Right cardiac atrium (tissue), 5 donors: ENCODE results near the gene CCDC38. TPM values are rescaled to one million over a fixed set of nuclear protein-coding genes. Genes with fewer than 3 reads are reported as not detected.
"Not testable (repeated sequence)": the region's sequence is repeated elsewhere in the genome, so short reads cannot be mapped to it uniquely, and the experiment has no call there.

Experiments
- ATAC-seq, 2 donors: fragments of 200-7000 bp; cut with Tn5 transposase; one replicate each; pipeline versions ENCODE4 v1.8.0 to v1.9.1; 2020; ENCODE audit warnings: moderate library complexity in 2 of 2, mild to moderate bottlenecking in 1 of 2
- DNase-seq, 3 donors: peaks; one replicate each; pipeline ENCODE4 v3.0.0-alpha.2; 2020
- H3K27ac ChIP-seq: one replicate; pipeline ENCODE4 v1.5.1; 2013; ENCODE audit warnings: mild to moderate bottlenecking, low read length, control low read depth, moderate library complexity
- H3K27me3 ChIP-seq: one replicate; pipeline ENCODE4 v1.6.1; 2013; ENCODE audit not compliant: control insufficient read depth, insufficient read depth
- H3K4me1 ChIP-seq: one replicate; pipeline ENCODE4 v1.6.1; 2013; ENCODE audit warnings: low read length; ENCODE audit not compliant: control insufficient read depth, insufficient read depth
- H3K4me3 ChIP-seq: one replicate; pipeline ENCODE4 v1.5.1; 2013; ENCODE audit warnings: low read length, control low read depth
- H3K9me3 ChIP-seq: one replicate; pipeline ENCODE4 v1.6.1; 2013; ENCODE audit warnings: low read length; ENCODE audit not compliant: control insufficient read depth
- WGBS: extraction: QIAGEN DNeasy Blood & Tissue Kit; methylation state at CpG from one replicate; pipeline ENCODE4 v1.1.7; 2013; 5-methylcytosine and 5-hydroxymethylcytosine counted together
- intact Hi-C, 4 donors: fragments of 100-400 bp; cut with DNase I; formaldehyde crosslinking; loops; one replicate each; pipeline versions ENCODE4 v1.11.0 to v1.14.0; 2022 to 2023
- polyA plus RNA-seq: library from polyadenylated mRNA; stranded (reverse); fragments of 200-250 nt; gene quantifications from one replicate; pipeline ENCODE4 v1.2.3, GENCODE V29; 2013
- total RNA-seq, 4 donors: library from RNA; stranded (reverse); fragmentation: NEBNext Ultra II Directional; extraction: Animal tissue kit (Norgen Biotek cat#: 25700); gene quantifications; one replicate each; pipeline ENCODE4 v1.2.1, GENCODE V29; 2021
- donor health status: healthy with polysubstance abuse.
- donor health status: DM: no; HTN: yes; CAD: no.
- donor health status: DM: no; HTN: no; CAD: no.
- donor health status: DM: no; HTN: yes; CAD: no; lungs with severe emphysema.
- donor health status: DM: yes; HTN: yes; CAD: no.

The CCDC38 gene
- total and polyA plus RNA-seq, 5 donors = 0.05 to 0.14 (median 0.09) TPM; not detected in 2

DNA sequence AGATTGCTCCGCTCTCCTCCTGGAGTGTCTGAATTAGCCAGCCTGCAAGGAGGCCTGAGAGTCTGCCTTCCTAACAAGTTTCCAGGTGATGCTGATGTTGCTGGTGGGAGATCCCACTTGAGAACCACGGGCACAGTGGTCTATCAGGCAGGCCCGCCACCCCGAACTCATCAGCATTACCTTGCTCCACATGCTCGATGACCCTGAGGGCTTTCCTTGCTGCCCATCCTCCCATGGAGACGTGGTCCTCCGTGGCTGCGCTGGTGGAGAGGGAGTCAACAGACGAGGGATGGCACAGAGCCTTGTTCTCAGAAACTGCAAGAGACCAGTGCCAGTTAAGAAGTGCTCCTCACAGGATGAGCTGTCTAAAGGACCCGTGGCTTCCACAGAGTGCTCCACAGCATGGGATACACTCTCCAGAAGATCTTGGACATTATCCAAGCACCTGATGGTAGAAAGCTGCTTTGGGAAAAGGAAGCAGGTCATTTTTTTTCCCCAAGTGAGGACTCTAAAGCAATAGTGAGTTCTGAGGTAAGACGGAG is 35.4 kb upstream of the CCDC38 start:
- no peaks in the 10 kb centered on the region for H3K4me1 ChIP-seq
- H3K27me3 ChIP-seq = no peaks in the 10 kb centered on the region
- H3K27ac ChIP-seq = no peak overlapping the region
- DNase-seq = no peak
- H3K4me3 ChIP-seq = no peak overlapping the region
- H3K9me3 ChIP-seq = no peaks in the 10 kb centered on the region
- no peak for ATAC-seq
- WGBS = 86% methylated on average over 11 of the region's 11 CpGs
- intact Hi-C loops = no loop called here

DNA sequence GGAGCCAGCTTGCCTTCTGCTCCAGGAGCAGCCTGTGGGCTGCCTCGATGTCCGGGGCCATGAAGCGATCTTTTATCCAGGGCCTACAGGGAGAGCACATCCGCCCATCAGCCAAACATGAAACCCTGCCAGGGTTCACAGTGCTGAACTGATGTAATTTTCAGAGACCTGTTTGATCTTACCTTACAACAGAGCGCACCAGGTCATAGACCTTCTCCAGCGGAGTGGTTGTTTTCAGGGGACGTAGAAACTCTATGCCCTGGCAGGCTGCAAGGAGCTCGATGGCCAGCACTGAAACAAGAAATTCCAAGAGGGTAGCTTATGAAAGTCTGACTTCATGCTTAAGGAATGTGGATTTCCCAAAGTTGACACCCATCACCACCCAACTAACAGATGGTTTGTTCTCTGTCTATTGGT is 34.0 kb upstream of the CCDC38 start:
- no peak overlapping the region for H3K27ac ChIP-seq
- no peaks in the 10 kb centered on the region for H3K27me3 ChIP-seq
- WGBS = 91% methylated on average over 8 of the region's 8 CpGs
- H3K4me1 ChIP-seq = no peaks in the 10 kb centered on the region
- no peak overlapping the region for H3K4me3 ChIP-seq
- ATAC-seq (no peak), DNase-seq (no peak)
- intact Hi-C loops = no loop called here
- no peaks in the 10 kb centered on the region for H3K9me3 ChIP-seq

DNA sequence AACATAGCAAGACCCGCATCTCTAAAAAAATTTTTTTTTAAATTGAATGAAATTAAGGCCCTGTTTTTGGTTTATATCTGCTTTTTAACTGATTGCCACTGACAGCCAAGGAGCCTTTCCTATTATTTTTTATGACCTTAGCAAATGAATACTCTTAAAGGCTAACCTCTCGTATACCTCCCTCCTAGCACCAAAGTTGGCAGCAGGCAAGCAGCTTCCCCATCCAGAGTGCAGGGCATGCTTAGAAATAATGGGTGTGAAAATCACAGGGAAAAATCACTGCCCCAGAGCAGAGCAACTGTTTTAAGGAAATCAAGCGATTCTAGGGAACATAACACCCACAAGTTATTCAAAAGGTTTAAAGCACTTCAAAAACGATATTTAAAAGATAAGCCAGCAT is 33.1 kb upstream of the CCDC38 start:
- H3K27ac ChIP-seq = no peak overlapping the region
- ATAC-seq = no peak
- no peaks in the 10 kb centered on the region for H3K4me1 ChIP-seq
- no peaks in the 10 kb centered on the region for H3K27me3 ChIP-seq
- H3K4me3 ChIP-seq = no peak overlapping the region
- no peaks in the 10 kb centered on the region for H3K9me3 ChIP-seq
- 87% methylated on average over 4 of the region's 4 CpGs for WGBS
- intact Hi-C loops = no loop called here
- no peak for DNase-seq

DNA sequence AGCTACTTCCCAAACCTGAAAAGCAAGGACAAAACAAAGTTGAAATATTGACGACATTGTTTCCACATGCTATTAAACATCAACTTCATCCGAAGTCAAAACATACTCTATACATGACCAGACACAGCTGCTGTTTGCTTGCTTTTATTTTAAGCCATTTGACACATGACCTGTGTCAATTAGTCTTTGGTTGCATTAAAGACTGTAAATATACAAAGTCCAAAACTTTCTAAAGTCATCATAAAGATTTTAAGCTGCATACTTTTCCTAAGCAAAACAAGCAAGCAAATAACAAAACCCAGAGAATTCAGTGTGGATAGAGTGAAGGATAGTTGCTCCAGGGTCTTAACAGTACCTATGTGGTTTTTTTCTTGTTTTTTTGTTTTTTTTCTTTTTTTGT is 31.9 kb upstream of the CCDC38 start:
- intact Hi-C loops = no loop called here

DNA sequence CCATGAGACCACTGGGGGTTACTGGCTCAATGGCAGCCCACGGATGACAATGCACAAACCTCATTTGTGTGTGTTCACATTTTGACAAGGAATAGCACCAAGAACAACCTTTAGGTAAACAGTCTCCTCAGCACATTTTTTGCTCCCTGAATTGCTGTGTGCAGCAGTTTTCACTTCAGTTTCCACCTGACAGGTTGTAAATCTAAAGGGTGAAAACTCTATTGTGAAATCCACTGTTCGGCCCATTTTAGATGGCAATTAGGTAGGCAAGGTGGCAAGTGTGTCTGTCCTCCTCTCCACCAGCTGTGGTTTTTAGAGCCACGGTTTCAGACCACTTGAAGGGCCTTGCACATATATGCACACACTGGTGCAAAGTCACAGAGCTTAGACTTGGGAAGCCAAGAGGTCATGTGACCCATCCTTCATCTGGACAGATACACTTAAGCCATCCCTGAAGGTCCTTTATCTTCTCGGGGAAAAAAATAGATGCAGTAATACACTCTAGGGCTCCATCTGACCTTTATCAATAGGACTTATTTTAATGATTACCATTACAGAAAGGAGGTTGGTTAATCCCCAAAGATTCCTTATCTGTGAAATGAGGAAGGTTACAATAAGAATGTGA is 30.5 kb upstream of the CCDC38 start:
- H3K9me3 ChIP-seq = no peaks in the 10 kb centered on the region
- H3K4me1 ChIP-seq = no peaks in the 10 kb centered on the region
- DNase-seq = no peak
- ATAC-seq = no peak
- 83% methylated on average over 4 of the region's 4 CpGs for WGBS
- intact Hi-C loops = no loop called here
- no peak overlapping the region for H3K4me3 ChIP-seq
- no peak overlapping the region for H3K27ac ChIP-seq
- H3K27me3 ChIP-seq = no peaks in the 10 kb centered on the region

More for the DNA sequence above, 31.9 kb upstream of the CCDC38 start:
- Histone ChIP-seq H3K4me1 (no peaks in the 10 kb centered on the region), H3K27me3 (no peaks in the 10 kb centered on the region), H3K4me3 (no peak overlapping the region), H3K9me3 (no peaks in the 10 kb centered on the region), H3K27ac (no peak overlapping the region)
- no peak for ATAC-seq
- WGBS = 94% methylated on average over 2 of the region's 2 CpGs
- DNase-seq = no peak

DNA sequence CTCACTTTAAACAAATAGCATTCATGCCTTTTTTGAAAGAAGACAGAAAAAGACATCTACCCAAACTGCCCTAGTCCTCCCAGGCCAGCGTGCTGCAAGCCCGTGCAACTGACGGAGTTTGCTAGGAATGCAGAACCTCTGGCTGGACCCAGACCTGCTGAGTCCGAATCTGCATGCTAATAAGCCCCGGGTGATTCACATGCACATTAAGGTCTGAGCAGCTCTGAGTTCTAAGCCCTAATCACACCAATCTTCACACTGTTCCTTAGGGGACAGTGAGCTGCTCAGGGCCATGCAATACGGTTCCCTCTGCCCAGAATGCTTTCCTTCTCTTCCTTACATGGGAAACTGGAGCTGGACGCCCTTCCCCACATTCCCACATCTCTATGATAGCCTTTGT is 28.5 kb upstream of the CCDC38 start:
- 60% methylated on average over 7 of the region's 7 CpGs for WGBS
- intact Hi-C loops = no loop called here

DNA sequence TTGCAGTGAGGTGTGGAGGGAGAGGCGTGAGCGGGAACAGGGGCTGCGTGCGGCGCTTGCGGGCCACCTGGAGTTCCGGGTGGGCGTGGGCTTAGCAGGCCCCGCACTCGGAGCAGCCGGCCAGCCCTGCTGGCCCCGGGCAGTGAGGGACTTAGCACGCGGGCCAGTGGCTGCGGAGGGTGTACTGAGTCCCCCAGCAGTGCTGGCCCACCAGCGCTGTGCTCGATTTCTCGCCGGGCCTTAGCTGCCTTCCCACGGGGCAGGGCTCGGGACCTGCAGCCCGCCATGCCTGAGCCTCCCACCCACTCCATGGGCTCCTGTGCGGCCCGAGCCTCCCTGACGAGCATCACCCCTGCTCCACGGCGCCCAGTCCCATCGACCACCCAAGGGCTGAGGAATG is 26.7 kb upstream of the CCDC38 start:
- H3K4me3 ChIP-seq, intact Hi-C loops, ATAC-seq, H3K27ac ChIP-seq, H3K9me3 ChIP-seq, H3K4me1 ChIP-seq, DNase-seq, H3K27me3 ChIP-seq: not testable (repeated sequence)
- WGBS = 96% methylated on average over 28 of the region's 28 CpGs

More for the DNA sequence above, 28.5 kb upstream of the CCDC38 start:
- DNase-seq = no peak
- H3K4me3 ChIP-seq = no peak overlapping the region
- H3K27ac ChIP-seq = no peak overlapping the region
- ATAC-seq = no peak
- H3K27me3 ChIP-seq = no peaks in the 10 kb centered on the region
- H3K4me1 ChIP-seq = no peaks in the 10 kb centered on the region
- no peaks in the 10 kb centered on the region for H3K9me3 ChIP-seq

DNA sequence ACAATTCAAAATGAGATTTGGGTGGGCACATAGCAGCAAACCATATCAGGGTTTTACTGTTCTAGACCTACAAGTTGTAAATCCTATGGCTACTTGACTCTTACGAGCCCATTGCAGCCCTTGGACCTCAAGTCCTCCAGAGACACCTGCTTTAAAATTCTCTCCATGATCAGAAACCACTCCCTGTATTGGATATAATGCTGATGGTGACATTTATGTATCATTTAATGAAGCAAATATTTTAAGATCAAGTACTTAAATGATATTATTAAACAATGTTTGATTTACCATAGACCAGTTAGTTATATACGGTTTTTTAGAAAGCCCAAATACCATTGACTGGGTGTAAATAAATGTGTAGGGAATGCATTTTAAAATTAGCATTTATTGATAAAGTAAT is 24.9 kb upstream of the CCDC38 start:
- intact Hi-C loops = no loop called here
- DNase-seq = no peak
- no peaks in the 10 kb centered on the region for H3K27me3 ChIP-seq
- WGBS = 96% methylated on average over 2 of the region's 2 CpGs
- no peak overlapping the region for H3K4me3 ChIP-seq
- no peak for ATAC-seq
- H3K27ac ChIP-seq = no peak overlapping the region
- H3K4me1 ChIP-seq = no peaks in the 10 kb centered on the region
- H3K9me3 ChIP-seq = no peaks in the 10 kb centered on the region

DNA sequence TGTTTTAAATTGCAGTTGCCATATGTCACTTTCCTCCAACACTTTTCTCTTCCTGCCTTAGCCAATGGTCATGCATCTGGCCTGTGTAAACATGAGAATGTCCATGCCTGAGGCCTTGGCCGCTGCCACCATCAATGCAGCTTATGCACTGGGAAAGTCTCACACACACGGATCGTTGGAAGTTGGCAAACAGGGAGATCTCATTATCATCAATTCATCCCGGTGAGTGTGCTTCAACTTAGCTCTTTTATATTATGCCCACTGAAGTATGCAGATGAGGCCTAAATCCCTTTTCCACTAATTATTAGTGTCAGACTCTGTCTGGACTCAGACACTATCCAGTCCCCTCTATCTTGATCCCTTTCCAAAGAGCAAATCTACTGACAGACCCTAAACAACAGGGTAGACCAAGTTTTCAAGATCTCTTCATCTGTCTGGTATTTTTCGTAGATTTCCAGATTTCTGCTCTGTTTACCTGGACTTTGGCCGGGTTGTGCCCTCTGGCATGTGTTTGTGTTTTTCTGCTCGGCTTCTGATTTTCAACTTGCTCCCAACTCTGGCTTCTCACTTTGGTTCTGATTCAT is 24.0 kb upstream of the CCDC38 start:
- 85% methylated on average over 7 of the region's 7 CpGs for WGBS
- Histone ChIP-seq H3K9me3 (no peaks in the 10 kb centered on the region), H3K4me1 (no peaks in the 10 kb centered on the region), H3K4me3 (no peak overlapping the region), H3K27ac (no peak overlapping the region), H3K27me3 (no peaks in the 10 kb centered on the region)
- no peak for DNase-seq
- ATAC-seq = no peak
- intact Hi-C loops = no loop called here

DNA sequence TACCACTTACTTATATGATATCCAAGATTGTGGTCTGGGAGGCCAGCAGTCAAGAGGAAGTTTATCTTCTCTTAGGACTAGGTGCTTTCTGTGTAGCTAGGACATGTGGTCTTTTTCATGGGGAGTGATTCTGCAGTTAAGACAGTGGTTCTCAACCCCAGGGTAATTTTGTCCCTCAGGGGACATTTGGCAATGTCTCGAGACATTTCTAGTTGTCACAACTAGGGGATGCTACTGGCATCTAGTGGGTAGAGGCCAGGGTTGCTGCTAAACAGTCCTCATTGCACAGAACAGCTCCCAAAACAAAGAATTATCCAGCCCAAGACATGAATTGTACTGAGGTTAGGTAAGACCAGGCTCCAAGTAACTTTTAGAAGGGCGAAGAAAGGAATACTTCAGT is 20.7 kb upstream of the CCDC38 start:
- Histone ChIP-seq H3K27ac (no peak overlapping the region), H3K27me3 (no peaks in the 10 kb centered on the region), H3K4me1 (no peaks in the 10 kb centered on the region), H3K4me3 (no peak overlapping the region), H3K9me3 (no peaks in the 10 kb centered on the region)
- ATAC-seq (no peak), DNase-seq (no peak)
- intact Hi-C loops = no loop called here
- 80% methylated on average over 2 of the region's 2 CpGs for WGBS

DNA sequence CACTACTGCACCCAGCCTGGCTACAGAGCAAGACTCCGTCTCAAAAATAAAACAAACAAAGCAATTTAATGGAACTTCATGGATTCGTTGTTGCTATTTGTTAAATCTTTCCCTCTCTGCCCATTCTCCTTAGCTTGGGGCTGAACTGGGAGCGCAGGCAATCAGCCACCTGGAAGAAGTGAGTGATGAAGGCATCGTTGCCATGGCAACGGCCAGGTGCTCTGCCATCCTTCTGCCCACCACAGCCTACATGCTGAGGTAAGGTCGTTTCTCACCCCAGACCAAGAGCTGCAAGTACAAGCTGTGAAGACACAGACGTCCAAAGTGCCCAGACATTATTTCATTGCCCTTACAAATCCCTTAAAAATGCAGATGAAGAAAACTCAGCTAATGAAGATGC is 19.8 kb upstream of the CCDC38 start:
- no peaks in the 10 kb centered on the region for H3K27me3 ChIP-seq
- WGBS = 77% methylated on average over 7 of the region's 7 CpGs
- no peak overlapping the region for H3K27ac ChIP-seq
- no peak overlapping the region for H3K4me3 ChIP-seq
- no peak for ATAC-seq
- H3K4me1 ChIP-seq = no peaks in the 10 kb centered on the region
- no peaks in the 10 kb centered on the region for H3K9me3 ChIP-seq
- DNase-seq = no peak
- intact Hi-C loops = no loop called here
